Activated naive CD8-positive, alpha-beta T cell treated with anti-CD3 and anti-CD28 coated beads for 36 hours (primary cell): ENCODE results near the gene GDF9. TPM values are rescaled to one million over a fixed set of nuclear protein-coding genes. Genes with fewer than 3 reads are reported as not detected.
"Not testable (repeated sequence)": the region's sequence is repeated elsewhere in the genome, so short reads cannot be mapped to it uniquely, and the experiment has no call there.

Source experiments
- DNase-seq: peaks from one replicate; pipeline ENCODE4 v3.0.0; 2021
- H3K27ac Mint-ChIP-seq: one replicate; pipeline ENCODE4 v1.8.0; 2022; ENCODE audit warnings: mild to moderate bottlenecking, moderate library complexity, mixed read lengths
- H3K27me3 Mint-ChIP-seq: one replicate; pipeline ENCODE4 v1.8.0; 2022; ENCODE audit warnings: mild to moderate bottlenecking, mixed read lengths
- H3K36me3 Mint-ChIP-seq: one replicate; pipeline ENCODE4 v1.8.0; 2021; ENCODE audit warnings: mild to moderate bottlenecking, mixed read lengths
- H3K4me1 Mint-ChIP-seq: one replicate; pipeline ENCODE4 v1.8.0; 2021; ENCODE audit warnings: mixed read lengths
- H3K4me3 Mint-ChIP-seq: one replicate; pipeline ENCODE4 v1.8.0; 2022; ENCODE audit warnings: mild to moderate bottlenecking, moderate library complexity, mixed read lengths
- H3K9me3 Mint-ChIP-seq: one replicate; pipeline ENCODE4 v1.8.0; 2022; ENCODE audit warnings: mixed read lengths
- total RNA-seq, 2 experiments: library from RNA; stranded (reverse); gene quantifications; one replicate each; pipeline ENCODE4 v1.2.3, GENCODE V29; 2021

The GDF9 gene
- total RNA-seq, 2 experiments from 2014 or later: 0.26 to 0.29 TPM

- no peak overlapping the region for H3K4me3 Mint-ChIP-seq
- no peaks in the 10 kb centered on the region for H3K4me1 Mint-ChIP-seq
- no peak overlapping the region for H3K27ac Mint-ChIP-seq
- DNase-seq: no peak
- no peaks in the 10 kb centered on the region for H3K36me3 Mint-ChIP-seq
- no peaks in the 10 kb centered on the region for H3K9me3 Mint-ChIP-seq
- H3K27me3 Mint-ChIP-seq: peaks cover 4% of the 10 kb centered on the region
These were observed 6.3 kb downstream of the GDF9 start for GRCh38 chr5:132859889-132860437.

- H3K4me3 Mint-ChIP-seq: no peak overlapping the region
- no peaks in the 10 kb centered on the region for H3K36me3 Mint-ChIP-seq
- H3K27ac Mint-ChIP-seq: no peak overlapping the region
- no peaks in the 10 kb centered on the region for H3K9me3 Mint-ChIP-seq
- no peaks in the 10 kb centered on the region for H3K4me1 Mint-ChIP-seq
- H3K27me3 Mint-ChIP-seq: peaks cover 4% of the 10 kb centered on the region
- DNase-seq: no peak
These were observed 10.3 kb downstream of the GDF9 start for GRCh38 chr5:132856011-132856410.

GRCh38 chr5:132854992-132855391 is 11.3 kb downstream of the GDF9 start:
- not testable (repeated sequence) for H3K9me3 Mint-ChIP-seq, H3K4me1 Mint-ChIP-seq, H3K36me3 Mint-ChIP-seq, H3K27me3 Mint-ChIP-seq, H3K27ac Mint-ChIP-seq, DNase-seq, H3K4me3 Mint-ChIP-seq

- Mint-ChIP-seq H3K27ac (no peak overlapping the region), H3K27me3 (peaks cover 4% of the 10 kb centered on the region), H3K36me3 (no peaks in the 10 kb centered on the region), H3K4me1 (no peaks in the 10 kb centered on the region), H3K9me3 (no peaks in the 10 kb centered on the region), H3K4me3 (no peak overlapping the region)
- DNase-seq: no peak
These were observed 12.0 kb downstream of the GDF9 start for GRCh38 chr5:132854301-132854700.

- Mint-ChIP-seq H3K9me3 (no peaks in the 10 kb centered on the region), H3K36me3 (no peaks in the 10 kb centered on the region), H3K27ac (no peak overlapping the region), H3K27me3 (peaks cover 4% of the 10 kb centered on the region), H3K4me1 (no peaks in the 10 kb centered on the region), H3K4me3 (no peak overlapping the region)
- DNase-seq: no peak
These were observed 12.5 kb downstream of the GDF9 start for GRCh38 chr5:132853790-132854189.

GRCh38 chr5:132853323-132853722 is 12.9 kb downstream of the GDF9 start:
- Mint-ChIP-seq H3K27me3 (peaks cover 4% of the 10 kb centered on the region), H3K9me3 (no peaks in the 10 kb centered on the region), H3K4me3 (no peak overlapping the region), H3K4me1 (no peaks in the 10 kb centered on the region), H3K27ac (no peak overlapping the region), H3K36me3 (no peaks in the 10 kb centered on the region)
- DNase-seq: no peak

- H3K4me3 Mint-ChIP-seq: no peak overlapping the region
- no peaks in the 10 kb centered on the region for H3K36me3 Mint-ChIP-seq
- no peaks in the 10 kb centered on the region for H3K27me3 Mint-ChIP-seq
These were observed 16.2 kb downstream of the GDF9 start for GRCh38 chr5:132850066-132850465.

GRCh38 chr5:132849347-132849746 is 16.9 kb downstream of the GDF9 start:
- no peak for DNase-seq
- Mint-ChIP-seq H3K4me1 (no peaks in the 10 kb centered on the region), H3K27me3 (no peaks in the 10 kb centered on the region), H3K4me3 (no peak overlapping the region), H3K27ac (no peak overlapping the region), H3K9me3 (no peaks in the 10 kb centered on the region), H3K36me3 (no peaks in the 10 kb centered on the region)

More at GRCh38 chr5:132850066-132850465, 16.2 kb downstream of the GDF9 start:
- no peak for DNase-seq
- H3K27ac Mint-ChIP-seq: no peak overlapping the region
- no peaks in the 10 kb centered on the region for H3K9me3 Mint-ChIP-seq
- H3K4me1 Mint-ChIP-seq: no peaks in the 10 kb centered on the region

- Mint-ChIP-seq H3K27me3 (no peaks in the 10 kb centered on the region), H3K4me1 (no peaks in the 10 kb centered on the region)
These were observed 18.0 kb downstream of the GDF9 start for GRCh38 chr5:132848270-132848669.

GRCh38 chr5:132841305-132841704 is 25.0 kb downstream of the GDF9 start:
- no peaks in the 10 kb centered on the region for H3K4me1 Mint-ChIP-seq
- DNase-seq: no peak
- no peaks in the 10 kb centered on the region for H3K27me3 Mint-ChIP-seq
- no peak overlapping the region for H3K27ac Mint-ChIP-seq
- H3K4me3 Mint-ChIP-seq: no peak overlapping the region
- no peaks in the 10 kb centered on the region for H3K36me3 Mint-ChIP-seq
- H3K9me3 Mint-ChIP-seq: no peaks in the 10 kb centered on the region

More at GRCh38 chr5:132848270-132848669, 18.0 kb downstream of the GDF9 start:
- H3K36me3 Mint-ChIP-seq: no peaks in the 10 kb centered on the region
- no peak overlapping the region for H3K27ac Mint-ChIP-seq
- no peaks in the 10 kb centered on the region for H3K9me3 Mint-ChIP-seq
- no peak overlapping the region for H3K4me3 Mint-ChIP-seq
- DNase-seq: no peak

- H3K27ac Mint-ChIP-seq: no peak overlapping the region
- no peaks in the 10 kb centered on the region for H3K27me3 Mint-ChIP-seq
- no peak overlapping the region for H3K4me3 Mint-ChIP-seq
- DNase-seq: no peak
- no peaks in the 10 kb centered on the region for H3K36me3 Mint-ChIP-seq
- no peaks in the 10 kb centered on the region for H3K9me3 Mint-ChIP-seq
- H3K4me1 Mint-ChIP-seq: no peaks in the 10 kb centered on the region
These were observed 25.4 kb downstream of the GDF9 start for GRCh38 chr5:132840896-132841295.

GRCh38 chr5:132840313-132840712 is 26.0 kb downstream of the GDF9 start:
- no peak for DNase-seq
- Mint-ChIP-seq H3K9me3 (no peaks in the 10 kb centered on the region), H3K4me3 (no peak overlapping the region), H3K27me3 (no peaks in the 10 kb centered on the region), H3K4me1 (no peaks in the 10 kb centered on the region), H3K36me3 (no peaks in the 10 kb centered on the region), H3K27ac (no peak overlapping the region)

GRCh38 chr5:132839426-132840301 is 26.6 kb downstream of the GDF9 start:
- Mint-ChIP-seq H3K9me3 (no peaks in the 10 kb centered on the region), H3K27me3 (no peaks in the 10 kb centered on the region), H3K27ac (no peak overlapping the region), H3K4me1 (no peaks in the 10 kb centered on the region), H3K36me3 (no peaks in the 10 kb centered on the region), H3K4me3 (no peak overlapping the region)
- no peak for DNase-seq

GRCh38 chr5:132838516-132839282 is 27.6 kb downstream of the GDF9 start:
- no peak overlapping the region for H3K27ac Mint-ChIP-seq
- H3K9me3 Mint-ChIP-seq: no peaks in the 10 kb centered on the region
- no peaks in the 10 kb centered on the region for H3K36me3 Mint-ChIP-seq
- no peak for DNase-seq
- H3K4me3 Mint-ChIP-seq: no peak overlapping the region
- H3K4me1 Mint-ChIP-seq: no peaks in the 10 kb centered on the region
- no peaks in the 10 kb centered on the region for H3K27me3 Mint-ChIP-seq

GRCh38 chr5:132837868-132838267 is 28.4 kb downstream of the GDF9 start:
- H3K27ac Mint-ChIP-seq: no peak overlapping the region
- H3K4me1 Mint-ChIP-seq: no peaks in the 10 kb centered on the region
- no peaks in the 10 kb centered on the region for H3K36me3 Mint-ChIP-seq
- H3K27me3 Mint-ChIP-seq: peaks cover under 1% of the 10 kb centered on the region
- DNase-seq: no peak
- no peaks in the 10 kb centered on the region for H3K9me3 Mint-ChIP-seq
- H3K4me3 Mint-ChIP-seq: no peak overlapping the region
